HEK293 (cell line): ENCODE data around the gene PPP1R14C.
"Not testable (repeated sequence)": the region's sequence is repeated elsewhere in the genome, so short reads cannot be mapped to it uniquely, and the experiment has no call there.

Experiments used
- CTCF ChIA-PET: fragments of 350-600 bp; formaldehyde crosslinking; extraction: SDS; loops from one replicate; lab custom pipeline; 2021; ENCODE audit warnings: antibody characterized with exemption; lab: Yijun Ruan, JAX
- POLR2A ChIA-PET: fragments of 300-600 bp; formaldehyde crosslinking; extraction: SDS; loops from one replicate; lab custom pipeline; 2020; ENCODE audit warnings: antibody characterized with exemption, inconsistent platforms; lab: Yijun Ruan, JAX
- H3K27ac ChIP-seq: fragments of 200-500 bp; sonication (Bioruptor generic); 2 replicates; pipeline ENCODE4 v1.5.1; 2014; ENCODE audit warnings: low read depth, low read length, control low read depth, inconsistent platforms; ENCODE audit errors: extremely low read depth
- H3K36me3 ChIP-seq, 2 experiments: fragments of 200-500 bp in 1 of 2; sonication (Bioruptor generic) in 1 of 2; 1 replicate in 1 of 2; 2 replicates in 1 of 2; pipeline ENCODE4 v1.5.1; 2014 to 2017; ENCODE audit warnings: inconsistent platforms in 2 of 2, low read length in 2 of 2; ENCODE audit not compliant: control insufficient read depth in 2 of 2, insufficient read depth in 1 of 2
- H3K4me1 ChIP-seq: fragments of 200-500 bp; sonication (Bioruptor generic); 2 replicates; pipeline ENCODE4 v1.5.1; 2014; ENCODE audit warnings: mild to moderate bottlenecking, low read length, inconsistent platforms; ENCODE audit not compliant: control insufficient read depth, insufficient read depth
- H3K4me3 ChIP-seq: 2 replicates; pipeline ENCODE4 v1.5.1; 2011; ENCODE audit warnings: low read depth, mild to moderate bottlenecking, control low read depth, low read length, moderate library complexity
- H3K9me3 ChIP-seq: fragments of 200-500 bp; sonication (Bioruptor generic); 2 replicates; pipeline ENCODE4 v1.5.1; 2014; ENCODE audit warnings: low read depth, low read length, inconsistent platforms; ENCODE audit not compliant: control insufficient read depth, insufficient read depth
- BCL11B ChIP-seq: fragments of 450-650 bp; formaldehyde crosslinking; IDR thresholded peaks from 2 replicates; pipeline ENCODE4 v1.5.1; 2016; ENCODE audit warnings: low read depth, missing biosample characterization, missing genetic modification characterization
- EGR2 ChIP-seq: fragments of 450-650 bp; formaldehyde crosslinking; IDR thresholded peaks from 2 replicates; pipeline ENCODE4 v1.5.1; 2016; ENCODE audit warnings: low read depth, missing biosample characterization, missing genetic modification characterization
- ELK4 ChIP-seq: IDR thresholded peaks from 2 replicates; pipeline ENCODE4 v1.6.1; 2011; ENCODE audit warnings: mild to moderate bottlenecking, low read depth, low read length, borderline replicate concordance
- GLIS1 ChIP-seq: fragments of 450-650 bp; formaldehyde crosslinking; IDR thresholded peaks from 2 replicates; pipeline ENCODE4 v1.5.1; 2016; ENCODE audit warnings: missing biosample characterization, missing genetic modification characterization
- GLIS2 ChIP-seq: fragments of 450-650 bp; formaldehyde crosslinking; IDR thresholded peaks from 2 replicates; pipeline ENCODE4 v1.5.1; 2016; ENCODE audit warnings: missing biosample characterization, missing genetic modification characterization
- MEIS1 ChIP-seq: sonication (generic); formaldehyde crosslinking; IDR thresholded peaks from 2 replicates; pipeline ENCODE4 v1.8.1; 2022; ENCODE audit warnings: missing genetic modification reagents, mild to moderate bottlenecking, borderline replicate concordance
- PRDM10 ChIP-seq: fragments of 450-650 bp; formaldehyde crosslinking; IDR thresholded peaks from 2 replicates; pipeline ENCODE4 v1.5.1; 2016; ENCODE audit warnings: missing biosample characterization, missing genetic modification characterization
- SP7 ChIP-seq: fragments of 450-650 bp; formaldehyde crosslinking; IDR thresholded peaks from 2 replicates; pipeline ENCODE4 v1.5.1; 2016; ENCODE audit warnings: missing biosample characterization, missing genetic modification characterization
- TRIM28 ChIP-seq: IDR thresholded peaks from 2 replicates; pipeline ENCODE4 v1.6.1; 2011; ENCODE audit warnings: low read length, control low read depth, borderline replicate concordance
- WT1 ChIP-seq: fragments of 450-650 bp; formaldehyde crosslinking; IDR thresholded peaks from 2 replicates; pipeline ENCODE4 v1.5.1; 2016; ENCODE audit warnings: missing biosample characterization, missing genetic modification characterization
- ZBTB49 ChIP-seq: fragments of 450-650 bp; formaldehyde crosslinking; IDR thresholded peaks from 2 replicates; pipeline ENCODE4 v1.5.1; 2016; ENCODE audit warnings: missing biosample characterization, missing genetic modification characterization, low read depth
- ZBTB6 ChIP-seq: fragments of 450-650 bp; formaldehyde crosslinking; IDR thresholded peaks from 2 replicates; pipeline ENCODE4 v1.5.1; 2017; ENCODE audit warnings: missing biosample characterization, missing genetic modification characterization
- ZBTB7A ChIP-seq: fragments of 450-650 bp; formaldehyde crosslinking; IDR thresholded peaks from 2 replicates; pipeline ENCODE4 v1.5.1; 2016; ENCODE audit warnings: low read depth, missing biosample characterization, missing genetic modification characterization
- ZFHX2 ChIP-seq: fragments of 450-650 bp; formaldehyde crosslinking; conservative IDR thresholded peaks from 2 replicates; pipeline ENCODE4 v1.5.1; 2016; ENCODE audit warnings: missing biosample characterization, missing genetic modification characterization
- ZNF19 ChIP-seq: fragments of 450-650 bp; formaldehyde crosslinking; IDR thresholded peaks from 2 replicates; pipeline ENCODE4; 2016; ENCODE audit warnings: missing biosample characterization, missing genetic modification characterization, low read depth
- ZNF223 ChIP-seq: fragments of 450-650 bp; formaldehyde crosslinking; IDR thresholded peaks from 2 replicates; pipeline ENCODE4 v1.5.1; 2016; ENCODE audit warnings: missing biosample characterization, missing genetic modification characterization
- ZNF354C ChIP-seq: fragments of 450-650 bp; formaldehyde crosslinking; IDR thresholded peaks from 2 replicates; pipeline ENCODE4 v1.5.1; 2016; ENCODE audit warnings: missing biosample characterization, missing genetic modification characterization, low read depth, borderline replicate concordance
- ZNF501 ChIP-seq: fragments of 450-650 bp; formaldehyde crosslinking; IDR thresholded peaks from 2 replicates; pipeline ENCODE4 v1.5.1; 2016; ENCODE audit warnings: missing biosample characterization, missing genetic modification characterization
- ZNF510 ChIP-seq: fragments of 450-650 bp; formaldehyde crosslinking; IDR thresholded peaks from 2 replicates; pipeline ENCODE4 v1.5.1; 2018; ENCODE audit warnings: mild to moderate bottlenecking, missing genetic modification characterization, missing biosample characterization; ENCODE audit not compliant: insufficient replicate concordance
- ZNF626 ChIP-seq: fragments of 450-650 bp; sonication (Bioruptor Pico); formaldehyde crosslinking; IDR thresholded peaks from 2 replicates; pipeline ENCODE4 v1.5.1; 2018; ENCODE audit warnings: missing biosample characterization, missing genetic modification characterization, inconsistent platforms
- ZNF654 ChIP-seq: fragments of 450-650 bp; formaldehyde crosslinking; IDR thresholded peaks from 2 replicates; pipeline ENCODE4 v1.5.1; 2016; ENCODE audit warnings: low read depth, missing biosample characterization, missing genetic modification characterization

Gene PPP1R14C

GRCh38 chr6:150137711-150138110 is 5.1 kb upstream of the PPP1R14C start:
- H3K27ac ChIP-seq, H3K9me3 ChIP-seq, POLR2A ChIA-PET, H3K36me3 ChIP-seq, H3K4me3 ChIP-seq: not testable (repeated sequence)
- peak; percentile 48; the same call in 1 of the 2 replicates for TF ChIP-seq WT1
- 0 out of 2 replicates have a peak, but pooled peaks have one; percentile 28 for TF ChIP-seq SP7
- TF ChIP-seq EGR2 (tag by site-specific recombination) = peak; percentile 87
- TF ChIP-seq TRIM28 = 0 out of 2 replicates have a peak, but pooled peaks have one; percentile 46
- peak; percentile 87 for TF ChIP-seq ZFHX2
- peak; percentile 29 for TF ChIP-seq GLIS1
- peak; percentile 17 for TF ChIP-seq ZNF510
- CTCF ChIA-PET = interaction anchor here (0.9 kb wide), 1 partner anchor 258 kb away, joined by 4 read pairs; no protein-coding TSS in a partner anchor
- peaks cover 37% of the 10 kb centered on the region for H3K4me1 ChIP-seq

GRCh38 chr6:150138638-150139037 is 4.2 kb upstream of the PPP1R14C start:
- no peaks in the 10 kb centered on the region for H3K9me3 ChIP-seq
- ChIA-PET POLR2A (no interaction called here), CTCF (interaction anchor here (0.6 to 0.9 kb wide), 5 partner anchors 58 to 265 kb away, joined by 3 to 7 read pairs (median 4); no protein-coding TSS in a partner anchor)
- peaks cover 33% of the 10 kb centered on the region for H3K4me1 ChIP-seq
- H3K4me3 ChIP-seq = no peak overlapping the region
- no peaks in the 10 kb centered on the region for H3K36me3 ChIP-seq
- TF ChIP-seq EGR2 (tag by site-specific recombination) (0 out of 2 replicates have a peak, but pooled peaks have one; percentile 19), ZBTB6 (tag by site-specific recombination) (peak; percentile 94), PRDM10 (tag by site-specific recombination) (peak; percentile 68; the same call in 1 of the 2 replicates), ZFHX2 (peak; percentile 40; the same call in 1 of the 2 replicates), ZNF626 (tag by site-specific recombination) (no peak), MEIS1 (CRISPR knock-in tag) (no peak)
- peak overlapping the region; percentile 4; the same call in 1 of the 2 replicates for H3K27ac ChIP-seq

- Histone ChIP-seq H3K36me3 (no peaks in the 10 kb centered on the region), H3K4me3 (no peak overlapping the region), H3K4me1 (peaks cover 24% of the 10 kb centered on the region), H3K9me3 (no peaks in the 10 kb centered on the region), H3K27ac (no peak overlapping the region)
- ChIA-PET POLR2A (no interaction called here), CTCF (interaction anchor here (0.8 to 1.9 kb wide), 4 partner anchors 13 to 255 kb away, joined by 4 to 8 read pairs (median 6); no protein-coding TSS in a partner anchor)
- TF ChIP-seq GLIS2 (tag by site-specific recombination) (peak; percentile 25), ZBTB7A (tag by site-specific recombination) (peak; percentile 73), ELK4 (no peak), WT1 (peak; percentile 88), ZNF19 (tag by site-specific recombination) (no peak), ZBTB49 (tag by site-specific recombination) (no peak), ZNF354C (tag by site-specific recombination) (no peak), ZNF654 (no peak), ZNF501 (tag by site-specific recombination) (no peak), ZNF223 (tag by site-specific recombination) (no peak), ZFHX2 (no peak), BCL11B (tag by site-specific recombination) (peak; percentile 42; the same call in 1 of the 2 replicates)
Measured at GRCh38 chr6:150139533-150139932, 3.3 kb upstream of the PPP1R14C start.
